ENCODE results near the gene ADAM10. TPM values are rescaled to one million over a fixed set of nuclear protein-coding genes. Genes with fewer than 3 reads are reported as not detected.

Gene ADAM10
- total RNA-seq, 1 experiment from 2014 or later: 133 TPM

DNA sequence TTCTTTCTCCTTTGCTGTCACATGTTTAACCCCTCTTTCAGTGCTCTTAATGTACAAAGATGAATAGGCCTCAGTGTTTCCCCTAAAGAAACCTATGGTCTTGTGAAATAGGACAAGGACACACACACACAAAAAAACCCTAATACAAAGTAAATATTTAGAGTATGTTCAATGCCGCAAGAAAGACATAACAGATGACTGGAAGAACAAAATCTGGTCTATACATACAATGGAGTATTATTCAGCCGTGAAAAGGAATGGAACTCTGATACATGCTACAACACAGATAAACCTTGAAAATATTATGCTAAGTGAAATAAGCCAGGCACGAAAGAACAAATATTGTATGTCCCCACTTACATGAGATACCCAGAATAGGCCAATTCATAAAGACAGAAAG is 123.1 kb downstream of the ADAM10 start:
- DNase-seq (ENCODE audit: low spot score): no peak
- Mint-ChIP-seq H3K9me3 (peaks cover 5% of the 10 kb centered on the region), H3K36me3 (peaks cover 32% of the 10 kb centered on the region), H3K27me3 (ENCODE audit: low read depth) (no peaks in the 10 kb centered on the region), H3K4me1 (peaks cover 12% of the 10 kb centered on the region), H3K27ac (no peak overlapping the region), H3K4me3 (no peak overlapping the region)
- ATAC-seq: no peak
- TF ChIP-seq ZNF416 (CRISPR knock-in tag; IDR thresholded peaks at IDR 0.05): no peak
- no peak for TF ChIP-seq ZNF121 (CRISPR knock-in tag; IDR thresholded peaks at IDR 0.05)
- TF ChIP-seq, protein P1, sequence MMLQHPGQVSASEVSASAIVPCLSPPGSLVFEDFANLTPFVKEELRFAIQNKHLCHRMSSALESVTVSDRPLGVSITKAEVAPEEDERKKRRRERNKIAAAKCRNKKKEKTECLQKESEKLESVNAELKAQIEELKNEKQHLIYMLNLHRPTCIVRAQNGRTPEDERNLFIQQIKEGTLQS (CRISPR knock-in tag; conservative IDR thresholded peaks at IDR 0.05): no peak
- no peak for TF ChIP-seq RELA (CRISPR knock-in tag; IDR thresholded peaks at IDR 0.05; ENCODE audit: borderline replicate concordance)
- no peak for TF ChIP-seq GTF2I (CRISPR knock-in tag; conservative IDR thresholded peaks at IDR 0.05)
- no peak for TF ChIP-seq NR3C1 (CRISPR knock-in tag; conservative IDR thresholded peaks at IDR 0.05; ENCODE audit: low read depth)
- TF ChIP-seq MXD4 (CRISPR knock-in tag; IDR thresholded peaks at IDR 0.05; ENCODE audit: borderline replicate concordance): no peak
- TF ChIP-seq, protein P2, sequence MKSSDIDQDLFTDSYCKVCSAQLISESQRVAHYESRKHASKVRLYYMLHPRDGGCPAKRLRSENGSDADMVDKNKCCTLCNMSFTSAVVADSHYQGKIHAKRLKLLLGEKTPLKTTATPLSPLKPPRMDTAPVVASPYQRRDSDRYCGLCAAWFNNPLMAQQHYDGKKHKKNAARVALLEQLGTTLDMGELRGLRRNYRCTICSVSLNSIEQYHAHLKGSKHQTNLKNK (CRISPR knock-in tag; IDR thresholded peaks at IDR 0.05): no peak
- TF ChIP-seq, protein P3, sequence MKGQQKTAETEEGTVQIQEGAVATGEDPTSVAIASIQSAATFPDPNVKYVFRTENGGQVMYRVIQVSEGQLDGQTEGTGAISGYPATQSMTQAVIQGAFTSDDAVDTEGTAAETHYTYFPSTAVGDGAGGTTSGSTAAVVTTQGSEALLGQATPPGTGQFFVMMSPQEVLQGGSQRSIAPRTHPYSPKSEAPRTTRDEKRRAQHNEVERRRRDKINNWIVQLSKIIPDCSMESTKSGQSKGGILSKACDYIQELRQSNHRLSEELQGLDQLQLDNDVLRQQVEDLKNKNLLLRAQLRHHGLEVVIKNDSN (CRISPR knock-in tag; IDR thresholded peaks at IDR 0.05): no peak
- TF ChIP-seq JAZF1 (CRISPR knock-in tag; IDR thresholded peaks at IDR 0.05): no peak
- TF ChIP-seq GRHL2 (CRISPR knock-in tag; IDR thresholded peaks at IDR 0.05; ENCODE audit: insufficient replicate concordance, severe bottlenecking): no peak
- TF ChIP-seq, protein P4, sequence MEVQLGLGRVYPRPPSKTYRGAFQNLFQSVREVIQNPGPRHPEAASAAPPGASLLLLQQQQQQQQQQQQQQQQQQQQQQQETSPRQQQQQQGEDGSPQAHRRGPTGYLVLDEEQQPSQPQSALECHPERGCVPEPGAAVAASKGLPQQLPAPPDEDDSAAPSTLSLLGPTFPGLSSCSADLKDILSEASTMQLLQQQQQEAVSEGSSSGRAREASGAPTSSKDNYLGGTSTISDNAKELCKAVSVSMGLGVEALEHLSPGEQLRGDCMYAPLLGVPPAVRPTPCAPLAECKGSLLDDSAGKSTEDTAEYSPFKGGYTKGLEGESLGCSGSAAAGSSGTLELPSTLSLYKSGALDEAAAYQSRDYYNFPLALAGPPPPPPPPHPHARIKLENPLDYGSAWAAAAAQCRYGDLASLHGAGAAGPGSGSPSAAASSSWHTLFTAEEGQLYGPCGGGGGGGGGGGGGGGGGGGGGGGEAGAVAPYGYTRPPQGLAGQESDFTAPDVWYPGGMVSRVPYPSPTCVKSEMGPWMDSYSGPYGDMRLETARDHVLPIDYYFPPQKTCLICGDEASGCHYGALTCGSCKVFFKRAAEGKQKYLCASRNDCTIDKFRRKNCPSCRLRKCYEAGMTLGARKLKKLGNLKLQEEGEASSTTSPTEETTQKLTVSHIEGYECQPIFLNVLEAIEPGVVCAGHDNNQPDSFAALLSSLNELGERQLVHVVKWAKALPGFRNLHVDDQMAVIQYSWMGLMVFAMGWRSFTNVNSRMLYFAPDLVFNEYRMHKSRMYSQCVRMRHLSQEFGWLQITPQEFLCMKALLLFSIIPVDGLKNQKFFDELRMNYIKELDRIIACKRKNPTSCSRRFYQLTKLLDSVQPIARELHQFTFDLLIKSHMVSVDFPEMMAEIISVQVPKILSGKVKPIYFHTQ (CRISPR knock-in tag; IDR thresholded peaks at IDR 0.05): no peak
- TF ChIP-seq, protein P5, sequence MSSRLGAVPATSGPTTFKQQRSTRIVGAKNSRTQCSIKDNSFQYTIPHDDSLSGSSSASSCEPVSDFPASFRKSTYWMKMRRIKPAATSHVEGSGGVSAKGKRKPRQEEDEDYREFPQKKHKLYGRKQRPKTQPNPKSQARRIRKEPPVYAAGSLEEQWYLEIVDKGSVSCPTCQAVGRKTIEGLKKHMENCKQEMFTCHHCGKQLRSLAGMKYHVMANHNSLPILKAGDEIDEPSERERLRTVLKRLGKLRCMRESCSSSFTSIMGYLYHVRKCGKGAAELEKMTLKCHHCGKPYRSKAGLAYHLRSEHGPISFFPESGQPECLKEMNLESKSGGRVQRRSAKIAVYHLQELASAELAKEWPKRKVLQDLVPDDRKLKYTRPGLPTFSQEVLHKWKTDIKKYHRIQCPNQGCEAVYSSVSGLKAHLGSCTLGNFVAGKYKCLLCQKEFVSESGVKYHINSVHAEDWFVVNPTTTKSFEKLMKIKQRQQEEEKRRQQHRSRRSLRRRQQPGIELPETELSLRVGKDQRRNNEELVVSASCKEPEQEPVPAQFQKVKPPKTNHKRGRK (CRISPR knock-in tag; IDR thresholded peaks at IDR 0.05; ENCODE audit: borderline replicate concordance): no peak
- TF ChIP-seq SMAD3 (CRISPR knock-in tag; IDR thresholded peaks at IDR 0.05; ENCODE audit: borderline replicate concordance): no peak
- TF ChIP-seq, protein P6, sequence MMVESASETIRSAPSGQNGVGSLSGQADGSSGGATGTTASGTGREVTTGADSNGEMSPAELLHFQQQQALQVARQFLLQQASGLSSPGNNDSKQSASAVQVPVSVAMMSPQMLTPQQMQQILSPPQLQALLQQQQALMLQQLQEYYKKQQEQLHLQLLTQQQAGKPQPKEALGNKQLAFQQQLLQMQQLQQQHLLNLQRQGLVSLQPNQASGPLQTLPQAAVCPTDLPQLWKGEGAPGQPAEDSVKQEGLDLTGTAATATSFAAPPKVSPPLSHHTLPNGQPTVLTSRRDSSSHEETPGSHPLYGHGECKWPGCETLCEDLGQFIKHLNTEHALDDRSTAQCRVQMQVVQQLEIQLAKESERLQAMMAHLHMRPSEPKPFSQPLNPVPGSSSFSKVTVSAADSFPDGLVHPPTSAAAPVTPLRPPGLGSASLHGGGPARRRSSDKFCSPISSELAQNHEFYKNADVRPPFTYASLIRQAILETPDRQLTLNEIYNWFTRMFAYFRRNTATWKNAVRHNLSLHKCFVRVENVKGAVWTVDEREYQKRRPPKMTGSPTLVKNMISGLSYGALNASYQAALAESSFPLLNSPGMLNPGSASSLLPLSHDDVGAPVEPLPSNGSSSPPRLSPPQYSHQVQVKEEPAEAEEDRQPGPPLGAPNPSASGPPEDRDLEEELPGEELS (CRISPR knock-in tag; IDR thresholded peaks at IDR 0.05): no peak
- ChIA-PET CTCF (no interaction called here), POLR2A (no interaction called here)

DNA sequence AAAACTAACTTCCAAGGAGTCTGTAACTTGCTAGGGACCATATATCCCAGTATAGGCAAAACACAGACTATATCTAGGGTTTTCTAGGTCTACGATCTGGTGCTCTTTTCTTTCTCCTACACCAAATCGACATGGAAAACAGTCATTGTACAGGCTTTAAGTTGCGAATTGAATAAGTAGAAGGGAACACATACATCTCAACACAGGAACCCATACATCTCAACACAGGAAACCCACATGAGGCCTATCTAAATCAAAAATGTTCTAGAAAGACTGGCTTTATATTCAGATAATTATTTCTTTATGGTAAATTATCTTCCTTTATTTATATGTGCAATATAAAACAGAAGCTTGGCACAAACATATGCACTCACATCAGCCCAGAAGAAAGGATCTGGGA is 126.6 kb downstream of the ADAM10 start:
- no peak overlapping the region for H3K27ac Mint-ChIP-seq
- H3K9me3 Mint-ChIP-seq: peaks cover 10% of the 10 kb centered on the region
- peaks cover 14% of the 10 kb centered on the region for H3K4me1 Mint-ChIP-seq
- H3K27me3 Mint-ChIP-seq (ENCODE audit: low read depth): no peaks in the 10 kb centered on the region
- peaks cover 43% of the 10 kb centered on the region for H3K36me3 Mint-ChIP-seq
- ATAC-seq: no peak
- ChIA-PET CTCF (interaction anchor here (0.6 kb wide), 1 partner anchor 153 kb away, joined by 3 read pairs; no protein-coding TSS in a partner anchor), POLR2A (interaction anchor here (0.8 kb wide), 1 partner anchor 243 kb away, joined by 3 read pairs; no protein-coding TSS in a partner anchor)
- DNase-seq (ENCODE audit: low spot score): no peak
- no peak overlapping the region for H3K4me3 Mint-ChIP-seq
- TF ChIP-seq TP53 (CRISPR knock-in tag; IDR thresholded peaks at IDR 0.05) (no peak), ZNF138 (CRISPR knock-in tag; conservative IDR thresholded peaks at IDR 0.05) (no peak), ZNF232 (CRISPR knock-in tag; IDR thresholded peaks at IDR 0.05) (no peak), ZNF219 (CRISPR knock-in tag; IDR thresholded peaks at IDR 0.05; ENCODE audit: borderline replicate concordance) (no peak), GRHL2 (CRISPR knock-in tag; IDR thresholded peaks at IDR 0.05; ENCODE audit: insufficient replicate concordance, severe bottlenecking) (no peak), NFYB (CRISPR knock-in tag; conservative IDR thresholded peaks at IDR 0.05; ENCODE audit: low read depth) (no peak), MXD4 (CRISPR knock-in tag; IDR thresholded peaks at IDR 0.05; ENCODE audit: borderline replicate concordance) (no peak), ZBTB21 (CRISPR knock-in tag; IDR thresholded peaks at IDR 0.05; ENCODE audit: borderline replicate concordance) (no peak)
- TF ChIP-seq, protein P7, sequence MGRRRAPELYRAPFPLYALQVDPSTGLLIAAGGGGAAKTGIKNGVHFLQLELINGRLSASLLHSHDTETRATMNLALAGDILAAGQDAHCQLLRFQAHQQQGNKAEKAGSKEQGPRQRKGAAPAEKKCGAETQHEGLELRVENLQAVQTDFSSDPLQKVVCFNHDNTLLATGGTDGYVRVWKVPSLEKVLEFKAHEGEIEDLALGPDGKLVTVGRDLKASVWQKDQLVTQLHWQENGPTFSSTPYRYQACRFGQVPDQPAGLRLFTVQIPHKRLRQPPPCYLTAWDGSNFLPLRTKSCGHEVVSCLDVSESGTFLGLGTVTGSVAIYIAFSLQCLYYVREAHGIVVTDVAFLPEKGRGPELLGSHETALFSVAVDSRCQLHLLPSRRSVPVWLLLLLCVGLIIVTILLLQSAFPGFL (CRISPR knock-in tag; IDR thresholded peaks at IDR 0.05; ENCODE audit: borderline replicate concordance): no peak
- TF ChIP-seq, protein P5 (CRISPR knock-in tag; IDR thresholded peaks at IDR 0.05; ENCODE audit: borderline replicate concordance): no peak
- TF ChIP-seq, protein P8, sequence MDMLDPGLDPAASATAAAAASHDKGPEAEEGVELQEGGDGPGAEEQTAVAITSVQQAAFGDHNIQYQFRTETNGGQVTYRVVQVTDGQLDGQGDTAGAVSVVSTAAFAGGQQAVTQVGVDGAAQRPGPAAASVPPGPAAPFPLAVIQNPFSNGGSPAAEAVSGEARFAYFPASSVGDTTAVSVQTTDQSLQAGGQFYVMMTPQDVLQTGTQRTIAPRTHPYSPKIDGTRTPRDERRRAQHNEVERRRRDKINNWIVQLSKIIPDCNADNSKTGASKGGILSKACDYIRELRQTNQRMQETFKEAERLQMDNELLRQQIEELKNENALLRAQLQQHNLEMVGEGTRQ (CRISPR knock-in tag; IDR thresholded peaks at IDR 0.05): no peak
